GM19193 (cell line): ENCODE measurements around the gene FBXO5.

Experiments used
- POLR2A ChIP-seq: IDR thresholded peaks from 4 replicates; pipeline ENCODE4 v1.6.1; 2011; ENCODE audit not compliant: insufficient read depth, insufficient read length; ENCODE audit errors: extremely low read depth

FBXO5 gene

DNA sequence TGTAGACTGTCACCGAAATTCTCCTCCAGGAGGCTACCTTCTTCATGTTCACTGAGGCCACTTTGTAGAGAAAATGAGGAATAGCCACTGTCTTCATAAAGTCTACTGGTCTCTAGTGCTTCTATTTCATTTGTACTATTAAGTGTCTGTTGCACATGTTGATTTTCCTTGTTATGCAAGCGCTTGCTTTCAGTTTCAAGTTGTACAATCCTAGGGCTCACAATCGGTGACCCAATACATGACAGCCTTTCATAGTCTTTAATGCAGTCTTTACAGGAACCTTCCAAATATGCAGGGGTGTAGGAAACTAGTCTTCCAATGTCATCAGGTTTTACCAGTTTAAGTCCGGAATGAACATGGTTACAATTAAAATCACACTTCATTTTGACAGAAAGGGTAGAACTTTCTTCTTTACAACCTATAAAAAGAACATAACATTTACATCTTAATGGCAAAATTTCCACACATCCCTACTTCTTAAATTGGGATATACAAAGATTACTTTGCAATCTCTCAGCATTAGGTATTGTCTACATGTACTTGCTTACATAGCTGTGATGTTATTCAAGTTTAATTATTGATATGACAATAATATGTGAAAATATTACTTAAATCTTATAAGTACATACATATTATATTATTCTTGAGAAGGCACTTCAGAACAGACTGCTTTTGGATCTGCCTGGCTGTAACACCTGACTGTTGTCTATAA, 7.5 kb downstream of the FBXO5 start:
- no peak for TF ChIP-seq POLR2A

DNA sequence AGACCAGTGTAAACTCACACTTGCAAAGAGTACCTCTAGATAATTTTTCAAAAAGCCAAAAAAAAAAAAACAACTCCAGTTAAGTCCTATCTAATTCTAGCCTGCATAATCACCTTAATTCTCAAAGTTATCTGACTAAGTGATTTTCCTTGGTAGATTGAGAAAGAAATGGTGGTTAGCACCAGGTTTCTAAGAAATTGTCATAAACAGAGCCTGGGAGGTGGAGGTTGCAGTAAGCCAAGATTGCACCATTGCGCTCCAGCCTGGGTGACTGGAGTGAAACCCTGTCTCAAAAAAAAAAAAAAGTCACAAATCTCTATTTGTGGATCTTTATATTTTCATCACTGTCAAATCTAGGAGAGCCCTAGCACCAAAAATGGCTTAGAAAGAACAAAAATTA, 8.9 kb downstream of the FBXO5 start:
- TF ChIP-seq POLR2A = no peak

DNA sequence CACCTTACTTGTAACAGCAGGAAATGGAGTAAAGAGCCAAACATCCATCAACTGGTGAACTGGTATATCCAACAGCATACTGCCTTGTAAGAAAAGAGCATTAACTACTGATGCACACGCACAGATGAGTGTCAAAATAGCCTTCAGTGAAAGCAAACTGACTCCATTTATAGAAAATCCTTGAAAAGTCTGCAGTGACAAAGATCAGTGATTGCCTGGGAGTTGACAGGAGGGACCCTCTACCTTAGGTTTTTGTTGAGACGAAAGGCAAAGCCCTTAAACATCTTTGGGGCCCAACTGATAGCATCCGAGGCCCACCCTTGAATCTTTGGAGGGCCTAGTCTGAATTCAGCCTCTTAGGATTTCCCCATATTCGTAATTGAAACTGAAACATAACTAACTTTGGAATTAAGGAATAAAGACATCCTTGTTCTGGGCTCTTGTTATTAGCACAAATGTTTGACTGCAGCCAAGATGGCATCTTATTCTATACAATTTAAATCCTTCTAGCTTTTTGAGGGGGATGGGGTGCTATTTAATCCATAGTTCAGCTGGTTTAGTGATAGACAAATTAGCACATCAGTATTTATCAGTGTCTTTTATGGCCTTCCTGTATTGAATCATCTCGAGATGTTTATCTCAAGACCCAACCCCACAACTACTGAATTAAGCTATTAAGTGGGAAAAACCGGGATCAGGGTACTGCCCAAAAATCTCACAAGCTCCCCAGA, 13.0 kb downstream of the FBXO5 start:
- peak; percentile 18 for TF ChIP-seq POLR2A

DNA sequence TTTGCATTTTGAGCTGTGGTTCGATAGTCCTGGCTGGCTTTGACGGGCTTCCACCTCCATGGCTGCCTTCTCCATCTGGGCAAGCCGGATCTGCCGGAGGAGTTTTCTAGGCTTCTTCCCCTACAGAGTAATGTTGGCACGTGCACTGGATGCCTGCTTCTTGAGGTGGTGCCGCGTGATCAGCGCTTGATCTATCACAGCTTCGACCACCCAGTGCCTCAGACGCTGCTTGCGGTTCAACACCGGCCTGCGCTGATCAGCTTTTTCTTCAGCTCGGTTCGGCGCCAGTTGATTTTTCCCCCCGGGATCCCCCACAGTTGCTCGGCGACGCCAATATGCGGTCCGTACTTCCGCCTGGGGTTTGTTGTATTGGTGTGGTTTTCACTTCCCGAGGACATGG, 23.5 kb downstream of the FBXO5 start:
- TF ChIP-seq POLR2A = no peak

DNA sequence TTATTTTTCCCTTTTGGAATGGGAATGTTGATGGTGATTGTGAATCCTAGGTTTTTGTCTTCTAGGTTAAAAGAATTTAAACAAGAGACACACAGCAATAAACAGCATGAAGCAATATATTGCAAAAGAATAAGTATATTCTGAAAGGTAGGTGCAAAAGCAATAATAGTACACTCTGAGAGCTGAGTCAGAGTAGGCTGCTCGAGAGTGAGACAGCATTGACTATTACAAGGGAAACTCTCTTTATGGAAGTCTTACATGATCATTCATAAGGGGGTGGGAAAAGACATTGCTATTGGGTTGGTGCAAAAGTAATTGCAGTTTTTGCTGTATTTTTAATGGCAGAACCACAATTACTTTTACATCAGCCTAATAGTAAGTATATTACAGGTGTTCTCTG, 25.0 kb downstream of the FBXO5 start:
- TF ChIP-seq POLR2A = no peak

DNA sequence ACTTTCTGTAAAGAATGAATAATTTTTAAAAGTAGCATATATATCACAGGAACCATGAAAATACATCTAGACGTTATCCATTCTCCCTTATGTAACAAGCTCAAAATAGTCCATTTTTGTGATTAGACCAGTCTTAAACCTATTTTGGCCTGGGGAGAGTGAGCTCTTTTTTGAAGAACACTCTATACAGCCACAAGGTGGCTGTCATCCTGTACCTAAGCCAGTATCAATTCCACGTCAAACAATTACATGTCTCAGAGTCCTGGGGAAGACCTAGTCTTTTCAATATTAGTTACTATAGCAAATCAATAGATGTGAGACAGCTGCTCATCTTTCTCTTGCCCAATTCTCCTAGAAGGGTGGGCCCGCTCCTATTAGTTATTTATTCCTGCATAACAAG, 28.4 kb downstream of the FBXO5 start:
- TF ChIP-seq POLR2A = no peak

DNA sequence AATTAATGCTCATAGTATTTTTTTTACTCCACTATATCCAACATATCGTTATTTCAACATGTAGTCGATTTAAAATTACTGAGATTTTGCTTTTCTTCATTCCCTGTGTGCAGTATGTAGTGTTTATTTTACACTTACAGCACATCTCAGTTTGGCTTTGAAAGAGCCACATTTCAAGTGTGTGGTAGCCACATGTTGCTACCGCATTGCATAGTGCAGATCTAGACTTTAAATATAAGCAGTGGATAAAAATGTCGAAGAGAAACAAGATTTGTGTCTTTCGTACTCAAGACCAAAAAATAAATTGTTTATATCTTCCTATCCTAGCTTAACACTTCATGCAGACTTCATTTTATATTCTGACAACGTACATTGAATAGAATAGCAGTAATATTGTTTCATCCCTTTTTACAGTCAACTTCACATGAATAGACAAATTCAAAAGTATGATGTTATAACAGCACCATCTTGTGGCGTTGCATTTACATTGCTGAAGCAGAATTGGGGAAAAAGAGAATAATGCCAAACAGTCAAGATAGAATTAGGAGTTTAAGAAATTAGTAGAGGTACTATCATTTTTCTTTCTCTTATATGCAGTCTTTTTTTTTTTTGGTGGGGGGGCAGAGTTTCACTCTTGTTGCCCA, 29.9 kb downstream of the FBXO5 start:
- no peak for TF ChIP-seq POLR2A

DNA sequence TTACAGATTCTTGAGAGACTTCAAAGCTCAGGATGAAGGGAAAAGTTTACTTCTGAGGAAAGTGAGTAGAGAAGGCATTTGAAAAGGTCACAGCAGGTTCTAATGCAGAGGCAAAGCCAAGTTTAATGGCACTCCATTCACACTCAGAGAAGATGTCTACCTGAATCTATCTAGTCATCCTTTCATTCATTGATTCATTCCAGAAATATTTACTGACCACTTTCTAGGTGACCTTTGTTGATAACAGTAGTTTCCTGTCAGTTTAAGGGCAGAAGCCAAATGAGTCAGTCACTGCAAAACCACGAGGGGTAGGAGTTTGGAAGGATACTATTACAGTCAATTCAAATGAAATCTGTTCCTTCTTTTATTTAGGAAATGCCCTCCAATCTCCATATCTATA, 30.8 kb downstream of the FBXO5 start:
- TF ChIP-seq POLR2A = no peak

DNA sequence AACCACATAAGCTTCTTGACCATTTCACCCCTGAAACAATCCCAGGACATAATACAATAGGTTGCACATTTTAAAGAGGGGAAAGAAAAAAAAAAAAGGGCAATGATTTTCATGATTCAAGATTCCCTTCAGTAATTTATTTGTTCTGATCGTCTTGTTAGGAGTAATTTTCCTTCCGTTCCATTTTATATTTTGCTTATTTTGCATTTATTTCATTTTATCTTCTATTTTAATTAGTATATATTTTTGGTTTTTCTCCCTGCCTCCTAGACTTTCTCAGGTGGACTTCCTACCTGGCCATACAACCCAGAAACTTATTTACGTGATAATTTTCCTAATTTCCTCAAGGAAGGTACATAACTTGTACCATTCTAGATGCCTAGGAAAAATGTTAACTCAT, 32.6 kb downstream of the FBXO5 start:
- no peak for TF ChIP-seq POLR2A

DNA sequence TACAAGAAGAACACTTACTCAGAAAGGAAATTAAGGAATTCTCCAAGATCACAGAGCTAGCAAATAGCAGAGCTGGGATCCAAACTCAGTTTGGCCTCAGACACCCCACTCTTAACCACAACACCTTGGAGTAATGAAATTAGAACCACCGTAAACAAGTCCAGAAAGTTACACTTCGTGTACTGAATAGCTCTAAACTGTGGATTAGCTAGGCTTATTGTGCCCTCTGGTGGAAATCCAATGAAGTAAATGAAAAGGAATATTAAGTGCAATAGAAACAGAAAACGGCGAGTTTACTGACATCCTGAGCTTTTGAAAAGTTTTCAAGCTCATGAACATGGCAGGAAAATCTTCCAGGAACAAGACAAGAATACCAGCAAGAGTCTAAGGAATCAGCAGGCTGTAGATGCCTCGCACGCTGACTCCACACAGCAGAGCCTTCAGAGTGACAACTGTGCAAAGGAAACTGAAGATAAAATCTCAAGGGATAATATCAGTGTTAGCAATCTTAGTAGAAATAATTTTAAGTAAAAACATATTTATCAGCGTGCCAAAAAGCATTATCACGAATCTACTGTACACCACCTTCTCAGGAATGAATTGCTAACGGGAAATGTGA, 34.6 kb downstream of the FBXO5 start:
- TF ChIP-seq POLR2A = no peak

DNA sequence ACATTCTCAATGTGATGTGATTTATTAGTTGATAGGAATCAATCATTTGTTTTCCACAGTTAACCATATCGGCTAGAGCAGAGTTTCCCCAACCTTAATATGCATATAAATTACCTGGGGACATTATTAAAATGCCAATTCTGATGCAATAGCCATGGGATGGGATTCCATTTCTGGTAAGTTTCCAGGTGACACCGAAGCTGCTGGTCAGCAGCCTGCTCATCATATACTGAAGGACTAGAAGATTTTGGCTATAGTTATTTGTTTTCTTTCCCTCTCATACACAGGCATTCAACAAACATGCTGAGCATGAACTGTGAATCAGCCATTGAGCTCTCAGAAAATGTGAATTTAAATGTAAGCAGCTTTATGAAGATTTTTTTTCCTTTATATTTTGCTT, 35.8 kb downstream of the FBXO5 start:
- TF ChIP-seq POLR2A = no peak

DNA sequence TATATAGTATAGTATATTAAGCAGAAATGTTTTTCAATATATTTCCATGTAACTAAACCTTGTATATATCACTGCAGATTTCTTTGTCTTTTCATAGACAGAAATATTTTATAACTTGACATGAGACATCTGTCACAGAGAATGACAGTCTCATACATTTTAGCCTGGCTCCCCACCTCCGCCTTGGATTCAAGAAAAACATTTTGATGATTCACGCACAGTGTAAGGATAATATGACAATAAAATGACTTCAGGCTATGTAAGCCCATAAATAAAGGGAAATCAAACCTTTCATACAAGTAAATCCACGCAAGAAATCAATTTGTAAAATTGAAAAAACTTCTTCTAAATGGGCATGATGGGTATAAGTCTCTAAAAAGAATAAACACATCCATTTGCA, 36.4 kb downstream of the FBXO5 start:
- TF ChIP-seq POLR2A = no peak

DNA sequence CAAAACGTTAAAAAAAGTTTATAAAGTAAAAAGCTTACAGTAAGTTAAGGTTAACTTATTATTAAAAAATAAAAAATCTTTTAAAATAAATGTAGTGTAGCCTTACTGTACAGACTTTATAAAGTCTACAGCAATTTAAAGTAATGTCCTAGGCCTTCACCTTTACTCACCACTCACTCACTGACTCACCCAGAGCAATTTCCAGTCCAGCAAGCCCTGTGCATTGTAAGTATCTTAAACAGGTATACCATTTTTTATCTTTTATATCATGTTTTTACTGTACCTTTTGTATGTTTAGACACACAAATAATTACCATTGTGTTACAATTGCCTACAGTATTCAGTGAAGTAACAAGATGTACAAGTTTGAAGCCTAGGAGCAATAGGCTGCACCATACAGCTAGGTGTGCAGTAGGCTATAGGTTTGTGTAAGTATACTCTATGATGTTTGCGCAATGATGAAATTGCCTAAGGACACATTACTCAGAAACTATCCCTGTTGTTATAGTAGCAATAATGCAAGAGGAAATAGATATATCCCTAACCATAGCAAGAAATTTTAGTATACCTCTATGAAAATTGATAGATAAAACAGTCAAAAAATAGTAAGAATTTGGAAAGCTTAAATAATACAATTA, 39.5 kb downstream of the FBXO5 start:
- no peak for TF ChIP-seq POLR2A

DNA sequence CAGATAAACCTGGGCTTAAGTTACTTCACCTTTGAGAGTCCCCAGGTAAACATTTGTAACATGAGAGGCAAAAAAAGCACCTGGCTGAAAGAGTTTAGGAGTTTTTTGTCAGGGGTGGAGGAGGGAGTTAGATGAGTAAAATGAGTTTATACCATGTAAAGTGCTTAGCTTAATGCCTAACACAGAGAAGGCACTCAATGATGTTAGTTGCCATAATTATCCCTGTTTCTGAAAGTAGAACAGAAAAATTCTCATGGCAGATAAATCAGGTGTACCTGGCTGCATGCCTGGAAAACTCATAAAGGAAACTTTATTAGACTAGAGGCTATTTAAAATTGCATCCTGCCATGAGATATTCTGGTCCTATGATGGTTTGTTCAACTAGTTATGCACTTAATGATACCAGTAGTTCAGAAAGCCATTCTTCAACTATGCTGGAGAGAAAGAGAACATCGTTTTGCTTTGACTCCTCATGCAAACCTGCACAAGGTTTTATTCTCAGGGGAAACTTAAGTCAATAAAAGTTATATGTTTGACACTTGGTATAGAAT, 40.4 kb downstream of the FBXO5 start:
- no peak for TF ChIP-seq POLR2A

DNA sequence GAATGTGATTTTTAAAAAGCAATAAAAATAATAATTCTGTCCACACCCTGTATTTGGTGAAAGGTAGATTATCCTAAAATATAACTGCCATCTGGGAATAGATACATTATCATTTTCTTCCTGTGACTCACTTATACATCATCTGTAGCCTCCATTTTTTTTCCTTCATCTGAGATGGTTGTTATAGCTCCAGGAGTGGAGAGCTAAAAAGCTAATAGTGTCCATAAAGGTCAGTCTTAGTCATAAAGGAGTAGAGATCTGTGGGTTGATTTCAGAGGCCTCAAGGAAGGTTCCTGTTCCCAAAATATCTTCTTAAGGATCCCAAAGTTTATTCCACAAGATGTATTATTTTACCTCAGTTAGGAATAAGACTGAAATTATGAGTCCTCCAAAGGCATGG, 41.1 kb downstream of the FBXO5 start:
- TF ChIP-seq POLR2A = no peak

DNA sequence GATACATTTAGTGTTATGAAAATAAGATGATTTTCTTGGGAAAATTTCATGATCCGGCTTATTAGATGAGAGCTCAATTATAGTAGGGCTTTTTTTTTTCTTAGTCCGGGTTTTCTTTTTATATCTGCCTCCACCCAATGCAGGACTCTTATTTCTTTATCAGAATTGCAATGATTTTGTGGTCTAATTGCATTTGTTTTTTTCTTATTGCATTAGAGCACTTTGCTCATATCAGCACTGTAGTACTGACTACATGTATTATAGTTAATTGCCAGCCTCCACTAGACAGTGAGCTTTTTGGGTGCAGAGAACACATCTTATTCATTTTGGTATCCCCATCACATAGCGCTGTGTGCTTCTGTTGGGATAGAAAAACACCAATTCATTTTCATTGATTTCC, 50.0 kb downstream of the FBXO5 start:
- TF ChIP-seq POLR2A = no peak

DNA sequence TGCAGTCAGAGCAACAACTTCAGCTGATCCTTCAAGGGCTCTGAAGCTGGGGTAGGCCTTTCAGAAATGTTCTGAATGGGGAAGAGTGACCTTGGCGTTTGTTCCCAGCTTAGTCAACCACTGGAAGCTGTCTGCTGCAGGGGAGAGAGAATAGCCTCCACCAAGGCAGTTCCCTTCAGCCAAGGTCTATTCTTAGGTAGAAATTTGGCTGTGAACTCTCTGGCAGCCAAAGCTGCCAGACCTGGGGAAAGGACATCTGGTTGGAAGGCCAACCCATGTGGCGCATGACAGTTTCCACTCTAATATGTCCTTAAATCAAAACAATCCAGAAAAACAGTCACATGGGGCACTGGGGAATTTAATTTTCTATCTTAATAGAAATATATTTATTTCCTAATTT, 60.1 kb downstream of the FBXO5 start:
- no peak for TF ChIP-seq POLR2A
